Sigmoid colon (tissue), 7 donors: Measurements from ENCODE around the gene C1QTNF6. TPM values are rescaled to one million over a fixed set of nuclear protein-coding genes. Genes with fewer than 3 reads are reported as not detected.
"Not testable (repeated sequence)": the region's sequence is repeated elsewhere in the genome, so short reads cannot be mapped to it uniquely, and the experiment has no call there.

Source experiments
- DNase-seq: peaks from one replicate; pipeline ENCODE4 v3.0.0-alpha.2; 2019
- H3K27ac ChIP-seq, 4 donors: fragments of 200-600 bp; sonication (generic); one replicate each; pipeline ENCODE4 v1.5.1; 2016 to 2019; ENCODE audit warnings: mild to moderate bottlenecking in 1 of 4
- H3K27me3 ChIP-seq, 3 donors: fragments of 200-600 bp; sonication (generic); one replicate each; pipeline ENCODE4 v1.5.1; 2019; ENCODE audit warnings: mild to moderate bottlenecking in 1 of 3
- H3K36me3 ChIP-seq, 4 donors: fragments of 200-600 bp; sonication (generic); one replicate each; pipeline ENCODE4 v1.5.1; 2016 to 2019
- H3K4me1 ChIP-seq, 4 donors: fragments of 200-600 bp; sonication (generic); one replicate each; pipeline ENCODE4 v1.5.1; 2017 to 2019
- H3K4me3 ChIP-seq, 4 donors: fragments of 200-600 bp; sonication (generic); one replicate each; pipeline ENCODE4 v1.5.1; 2017 to 2019; ENCODE audit warnings: mild to moderate bottlenecking in 2 of 4, moderate library complexity in 1 of 4
- H3K9me3 ChIP-seq, 4 donors: fragments of 200-600 bp in 3 of 4; sonication (generic) in 3 of 4; one replicate each; pipeline versions ENCODE4 v1.5.1 to v1.6.1; 2013 to 2019
- CTCF ChIP-seq, 4 experiments: fragments of 450-650 bp in 3 of 4; fragments of 200-600 bp in 1 of 4; IDR thresholded peaks; one replicate each; pipeline ENCODE4 v1.5.1; 2016 to 2019; ENCODE audit warnings: antibody characterized with exemption in 4 of 4, mild to moderate bottlenecking in 3 of 4, moderate library complexity in 2 of 4
- EP300 ChIP-seq, 4 donors: sonication (generic); formaldehyde crosslinking; IDR thresholded peaks; one replicate each; pipeline ENCODE4 v1.6.1; 2017; ENCODE audit warnings: antibody characterized with exemption in 4 of 4
- POLR2A ChIP-seq, 2 donors: fragments of 450-650 bp; IDR thresholded peaks; one replicate each; pipeline ENCODE4 v1.6.1; 2016; ENCODE audit warnings: antibody characterized with exemption in 2 of 2, mild to moderate bottlenecking in 2 of 2, moderate library complexity in 2 of 2
- POLR2AphosphoS5 ChIP-seq, 4 donors: sonication (generic); formaldehyde crosslinking; IDR thresholded peaks; one replicate each; pipeline ENCODE4 v1.6.1; 2017; ENCODE audit warnings: antibody characterized with exemption in 4 of 4
- WGBS, 2 donors: extraction: QIAGEN DNeasy Blood & Tissue Kit; methylation state at CpG; one replicate each; pipeline ENCODE4 v1.1.7; 2013; 5-methylcytosine and 5-hydroxymethylcytosine counted together
- intact Hi-C: fragments of 100-400 bp; cut with DNase I; formaldehyde crosslinking; loops from one replicate; pipeline ENCODE4 v1.15.1; 2023
- polyA plus RNA-seq, 3 donors: library from polyadenylated mRNA; stranded (reverse); fragments of 200-250 nt; gene quantifications; one replicate each; pipeline ENCODE4 v1.2.3, GENCODE V29; 2013
- total RNA-seq, 4 donors: library from RNA; depleted of rRNA; stranded (reverse); fragments of >200 nt; gene quantifications; one replicate each; pipeline ENCODE4 v1.1.0, GENCODE V29; 2016
- donor health status: healthy with polysubstance abuse.
- donor health status: Bipolar disorder and iron deficiency.
- donor health status: healthy.

C1QTNF6 gene
- total and polyA plus RNA-seq, 7 donors: 1.1 to 12.1 (median 1.8) TPM

GRCh38 chr22:37203354-37204044 is 15.5 kb upstream of the C1QTNF6 start:
- Histone ChIP-seq H3K27me3 (no peaks in the 10 kb centered on the region), H3K9me3 (no peaks in the 10 kb centered on the region), H3K36me3 (no peaks in the 10 kb centered on the region), H3K27ac (no peak overlapping the region), H3K4me3 (no peak overlapping the region), H3K4me1 (peaks cover 0 to 12% (median 6%) of the 10 kb centered on the region in 4 donors)
- WGBS, 2 donors: 87 to 93% methylated on average over 16 of the region's 16 CpGs
- intact Hi-C loops: no loop called here
- DNase-seq: peak; percentile 47
- TF ChIP-seq CTCF (IDR thresholded peaks at IDR 0.05) (no peak), POLR2AphosphoS5 (IDR thresholded peaks at IDR 0.05) (no peak), EP300 (IDR thresholded peaks at IDR 0.05) (no peak)

GRCh38 chr22:37202716-37203115 is 14.7 kb upstream of the C1QTNF6 start:
- Histone ChIP-seq H3K36me3 (no peaks in the 10 kb centered on the region), H3K9me3 (no peaks in the 10 kb centered on the region), H3K27ac (no peak overlapping the region), H3K27me3 (no peaks in the 10 kb centered on the region), H3K4me3 (no peak overlapping the region), H3K4me1 (peaks cover 0 to 20% (median 12%) of the 10 kb centered on the region in 4 donors)
- peak; percentile 45 for DNase-seq
- TF ChIP-seq CTCF (IDR thresholded peaks at IDR 0.05): no peak
- TF ChIP-seq EP300 (IDR thresholded peaks at IDR 0.05): no peak
- TF ChIP-seq POLR2AphosphoS5 (IDR thresholded peaks at IDR 0.05): no peak
- no peak for TF ChIP-seq POLR2A (IDR thresholded peaks at IDR 0.05)
- 84 to 92% methylated on average over 10 of the region's 10 CpGs for WGBS, 2 donors
- intact Hi-C loops: no loop called here

- H3K36me3 ChIP-seq: no peaks in the 10 kb centered on the region
- no peak overlapping the region for H3K4me3 ChIP-seq
- H3K9me3 ChIP-seq: no peaks in the 10 kb centered on the region
- intact Hi-C loops: no loop called here
- TF ChIP-seq POLR2AphosphoS5 (IDR thresholded peaks at IDR 0.05) (no peak), EP300 (IDR thresholded peaks at IDR 0.05) (no peak), POLR2A (IDR thresholded peaks at IDR 0.05) (no peak), CTCF (IDR thresholded peaks at IDR 0.05) (no peak)
- H3K27me3 ChIP-seq: no peaks in the 10 kb centered on the region
- peak; percentile 40 for DNase-seq
- H3K27ac ChIP-seq: no peak overlapping the region
- WGBS, 2 donors: 91 to 93% methylated on average over 5 of the region's 5 CpGs
- peaks cover 0 to 26% (median 19%) of the 10 kb centered on the region in 4 donors for H3K4me1 ChIP-seq
Observed at GRCh38 chr22:37202001-37202555, 14.0 kb upstream of the C1QTNF6 start.

GRCh38 chr22:37201443-37201820 is 13.4 kb upstream of the C1QTNF6 start:
- 95 to 96% methylated on average over 6 of the region's 6 CpGs for WGBS, 2 donors
- DNase-seq: peak; percentile 27
- intact Hi-C loops, H3K4me3 ChIP-seq, H3K27ac ChIP-seq, H3K36me3 ChIP-seq, H3K9me3 ChIP-seq, H3K27me3 ChIP-seq: not testable (repeated sequence)
- H3K4me1 ChIP-seq: peaks cover 0 to 32% (median 25%) of the 10 kb centered on the region in 4 donors

GRCh38 chr22:37199760-37200108 is 11.7 kb upstream of the C1QTNF6 start:
- WGBS, 2 donors: 3 to 29% methylated on average over 12 of the region's 12 CpGs
- no peak for DNase-seq
- intact Hi-C loops: loop anchor here (1.0 to 5.0 kb wide), 5 partner anchors 33 to 543 kb away; no protein-coding TSS in a partner anchor
- no peaks in the 10 kb centered on the region for H3K9me3 ChIP-seq
- H3K4me1 ChIP-seq: peaks cover 0 to 39% (median 35%) of the 10 kb centered on the region in 4 donors
- H3K4me3 ChIP-seq: peak overlapping the region in 3 of 4 donors; percentile 56 to 60 (median 59)
- TF ChIP-seq CTCF (IDR thresholded peaks at IDR 0.05) (no peak), POLR2AphosphoS5 (IDR thresholded peaks at IDR 0.05) (no peak), EP300 (IDR thresholded peaks at IDR 0.05) (no peak), POLR2A (IDR thresholded peaks at IDR 0.05) (no peak)
- no peaks in the 10 kb centered on the region for H3K27me3 ChIP-seq
- H3K27ac ChIP-seq: peak overlapping the region; percentile 91 to 97 (median 94)
- no peaks in the 10 kb centered on the region for H3K36me3 ChIP-seq
